ENCODE results near the gene PDS5B. TPM values are rescaled to one million over a fixed set of nuclear protein-coding genes. Genes with fewer than 3 reads are reported as not detected.

PDS5B gene
- total RNA-seq, 1 experiment from 2014 or later, result 26.5 TPM

DNA sequence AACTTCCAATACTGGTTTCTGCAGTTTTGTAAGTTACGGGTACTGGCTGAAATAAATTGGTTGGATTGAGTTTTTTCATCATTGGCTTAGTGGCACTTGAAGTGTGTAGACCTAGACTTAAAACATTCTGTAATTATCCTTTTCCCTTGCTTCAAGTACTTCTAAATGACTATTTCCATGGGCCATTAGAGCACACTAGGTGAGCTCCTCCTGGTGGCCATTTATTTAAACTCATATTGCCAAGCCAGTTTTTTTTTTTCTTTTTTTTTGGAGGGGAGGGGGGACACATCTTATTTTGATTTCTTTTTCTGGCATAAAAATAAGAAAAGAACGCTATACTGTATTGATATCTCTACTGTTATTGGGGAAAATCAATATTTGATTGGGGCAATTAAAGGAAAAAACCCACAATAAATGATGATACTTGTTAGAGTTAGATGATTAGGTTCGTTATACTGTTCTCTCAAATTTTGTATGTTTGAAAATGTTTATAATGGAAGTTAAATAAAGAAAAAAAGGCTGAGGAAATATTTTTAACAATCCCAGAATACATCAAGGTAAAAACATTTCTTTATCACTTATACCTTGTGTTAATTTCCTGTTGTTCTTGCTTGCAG lies 82.9 kb downstream of the PDS5B start:
- intact Hi-C loops (cut with micrococcal nuclease), result no loop called here
- RAD21 ChIA-PET (ENCODE audit: low non-redundant PET in 1 of 2, low total read pairs in 2 of 2, uncharacterized antibody in 2 of 2, unreplicated experiment in 2 of 2), result no interaction called here
- H2AFZ ChIP-seq (ENCODE audit: low read depth, low read length, poor library complexity, severe bottlenecking), result no peak overlapping the region
- H3K4me1 ChIP-seq (ENCODE audit: control insufficient read depth in 1 of 2, insufficient read depth in 2 of 2, low read length in 2 of 2), result no peaks in the 10 kb centered on the region
- no peak overlapping the region for H3K4me2 ChIP-seq (ENCODE audit: low read length)
- no peak overlapping the region for H3K27ac ChIP-seq (ENCODE audit: low read depth, low read length)
- no TSS peak for BruUV-seq (replicated peaks)
- no peaks in the 10 kb centered on the region for H3K9me3 ChIP-seq (ENCODE audit: control insufficient read depth in 1 of 2, insufficient read depth in 1 of 2, low read depth in 1 of 2, low read length in 2 of 2)
- ATAC-seq (peak; percentile 74), DNase-seq (ENCODE audit: low read depth, low spot score) (peak; percentile 28)
- peaks cover 0 to 3% of the 10 kb centered on the region in 2 experiments; a peak in 1 of 4 replicates for H3K36me3 ChIP-seq (ENCODE audit: control insufficient read depth in 1 of 2, insufficient read depth in 2 of 2, low read length in 2 of 2)
- POLR2A ChIA-PET, result no interaction called here
- CTCF ChIA-PET, result interaction anchor here (0.6 to 2.4 kb wide), 21 partner anchors 8 to 759 kb away, joined by 3 to 14 read pairs (median 4); no protein-coding TSS in a partner anchor
- H3K79me2 ChIP-seq (ENCODE audit: insufficient read depth, low read length), result no peaks in the 10 kb centered on the region
- no peaks in the 10 kb centered on the region for H4K20me1 ChIP-seq (ENCODE audit: insufficient read depth)
- TF ChIP-seq JUND (IDR thresholded peaks at IDR 0.05), result no peak
- TF ChIP-seq RAD21 (IDR thresholded peaks at IDR 0.05; ENCODE audit: low read depth), result peak; percentile 39
- peak; percentile 28 to 82 (median 64); a peak in 4 of 6 replicates for TF ChIP-seq CTCF (IDR thresholded peaks at IDR 0.05 in 2 of 3, conservative IDR thresholded peaks at IDR 0.05 in 1 of 3; ENCODE audit: borderline replicate concordance in 1 of 3, insufficient read depth in 1 of 3, low read depth in 2 of 3, low read length in 2 of 3)
- H3K4me3 ChIP-seq (replicated peaks in 1 of 2; ENCODE audit: low read depth in 1 of 2, low read length in 2 of 2), result no peak overlapping the region
- no peaks in the 10 kb centered on the region for H3K27me3 ChIP-seq (ENCODE audit: insufficient read depth, low read length)
- no peak overlapping the region for H3K9ac ChIP-seq (ENCODE audit: low read length)
- H3K9me2 ChIP-seq (ENCODE audit: insufficient read depth), result no peaks in the 10 kb centered on the region

- Histone ChIP-seq H3K79me2 (ENCODE audit: insufficient read depth, low read length) (no peaks in the 10 kb centered on the region), H4K20me1 (ENCODE audit: insufficient read depth) (no peaks in the 10 kb centered on the region), H3K4me1 (ENCODE audit: control insufficient read depth in 1 of 2, insufficient read depth in 2 of 2, low read length in 2 of 2) (no peaks in the 10 kb centered on the region), H3K27me3 (ENCODE audit: insufficient read depth, low read length) (no peaks in the 10 kb centered on the region), H3K9ac (ENCODE audit: low read length) (no peak overlapping the region), H3K4me2 (ENCODE audit: low read length) (no peak overlapping the region), H3K36me3 (ENCODE audit: control insufficient read depth in 1 of 2, insufficient read depth in 2 of 2, low read length in 2 of 2) (peaks cover 0 to 14% of the 10 kb centered on the region in 2 experiments; a peak in 2 of 4 replicates), H2AFZ (ENCODE audit: low read depth, low read length, poor library complexity, severe bottlenecking) (no peak overlapping the region), H3K9me2 (ENCODE audit: insufficient read depth) (no peaks in the 10 kb centered on the region), H3K4me3 (replicated peaks in 1 of 2; ENCODE audit: low read depth in 1 of 2, low read length in 2 of 2) (no peak overlapping the region), H3K9me3 (ENCODE audit: control insufficient read depth in 1 of 2, insufficient read depth in 1 of 2, low read depth in 1 of 2, low read length in 2 of 2) (no peaks in the 10 kb centered on the region), H3K27ac (ENCODE audit: low read depth, low read length) (no peak overlapping the region)
- ChIA-PET POLR2A (no interaction called here), CTCF (no interaction called here), RAD21 (ENCODE audit: low non-redundant PET in 1 of 2, low total read pairs in 2 of 2, uncharacterized antibody in 2 of 2, unreplicated experiment in 2 of 2) (no interaction called here)
- no peak for TF ChIP-seq SIN3A (IDR thresholded peaks at IDR 0.05; ENCODE audit: low read depth)
- TF ChIP-seq SRF (IDR thresholded peaks at IDR 0.05; ENCODE audit: low read depth), result no peak
- no peak for TF ChIP-seq TCF7L2 (IDR thresholded peaks at IDR 0.05; ENCODE audit: borderline replicate concordance, extremely low read depth, insufficient read depth, insufficient read length)
- TF ChIP-seq RAD21 (IDR thresholded peaks at IDR 0.05; ENCODE audit: low read depth), result no peak
- TF ChIP-seq, protein P1, sequence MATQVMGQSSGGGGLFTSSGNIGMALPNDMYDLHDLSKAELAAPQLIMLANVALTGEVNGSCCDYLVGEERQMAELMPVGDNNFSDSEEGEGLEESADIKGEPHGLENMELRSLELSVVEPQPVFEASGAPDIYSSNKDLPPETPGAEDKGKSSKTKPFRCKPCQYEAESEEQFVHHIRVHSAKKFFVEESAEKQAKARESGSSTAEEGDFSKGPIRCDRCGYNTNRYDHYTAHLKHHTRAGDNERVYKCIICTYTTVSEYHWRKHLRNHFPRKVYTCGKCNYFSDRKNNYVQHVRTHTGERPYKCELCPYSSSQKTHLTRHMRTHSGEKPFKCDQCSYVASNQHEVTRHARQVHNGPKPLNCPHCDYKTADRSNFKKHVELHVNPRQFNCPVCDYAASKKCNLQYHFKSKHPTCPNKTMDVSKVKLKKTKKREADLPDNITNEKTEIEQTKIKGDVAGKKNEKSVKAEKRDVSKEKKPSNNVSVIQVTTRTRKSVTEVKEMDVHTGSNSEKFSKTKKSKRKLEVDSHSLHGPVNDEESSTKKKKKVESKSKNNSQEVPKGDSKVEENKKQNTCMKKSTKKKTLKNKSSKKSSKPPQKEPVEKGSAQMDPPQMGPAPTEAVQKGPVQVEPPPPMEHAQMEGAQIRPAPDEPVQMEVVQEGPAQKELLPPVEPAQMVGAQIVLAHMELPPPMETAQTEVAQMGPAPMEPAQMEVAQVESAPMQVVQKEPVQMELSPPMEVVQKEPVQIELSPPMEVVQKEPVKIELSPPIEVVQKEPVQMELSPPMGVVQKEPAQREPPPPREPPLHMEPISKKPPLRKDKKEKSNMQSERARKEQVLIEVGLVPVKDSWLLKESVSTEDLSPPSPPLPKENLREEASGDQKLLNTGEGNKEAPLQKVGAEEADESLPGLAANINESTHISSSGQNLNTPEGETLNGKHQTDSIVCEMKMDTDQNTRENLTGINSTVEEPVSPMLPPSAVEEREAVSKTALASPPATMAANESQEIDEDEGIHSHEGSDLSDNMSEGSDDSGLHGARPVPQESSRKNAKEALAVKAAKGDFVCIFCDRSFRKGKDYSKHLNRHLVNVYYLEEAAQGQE (IDR thresholded peaks at IDR 0.05; ENCODE audit: low read depth), result no peak
- TF ChIP-seq EZH2 (IDR thresholded peaks at IDR 0.05), result no peak
- no peak for TF ChIP-seq CTCF (IDR thresholded peaks at IDR 0.05 in 2 of 3, conservative IDR thresholded peaks at IDR 0.05 in 1 of 3; ENCODE audit: borderline replicate concordance in 1 of 3, insufficient read depth in 1 of 3, low read depth in 2 of 3, low read length in 2 of 3)
- no peak for TF ChIP-seq POLR2A (IDR thresholded peaks at IDR 0.05; ENCODE audit: borderline replicate concordance, extremely low read depth, insufficient read depth, insufficient read length)
- DNase-seq (ENCODE audit: low read depth, low spot score) (no peak), ATAC-seq (no peak)
- intact Hi-C loops (cut with micrococcal nuclease), result no loop called here
- no TSS peak for BruUV-seq (replicated peaks)
Measured at GRCh38 chr13:32674503-32674902, 88.3 kb downstream of the PDS5B start.

Measured in HCT116 (cell line).